GM06990 (cell line): Measurements from ENCODE around the gene MLXIPL.
"Not testable (repeated sequence)": the region's sequence is repeated elsewhere in the genome, so short reads cannot be mapped to it uniquely, and the experiment has no call there.

Experiments
- DNase-seq: peaks from one replicate; pipeline ENCODE4 v3.0.0-alpha.2; 2011; ENCODE audit not compliant: insufficient read length; ENCODE audit errors: extremely low read depth
- H3K27me3 ChIP-seq: replicated peaks from 2 replicates; pipeline ENCODE4 v1.6.0; 2011; ENCODE audit warnings: low read length; ENCODE audit not compliant: control insufficient read depth, insufficient read depth
- H3K36me3 ChIP-seq: 2 replicates; pipeline ENCODE4 v1.5.1; 2011; ENCODE audit warnings: low read length; ENCODE audit not compliant: control insufficient read depth, insufficient read depth
- H3K4me3 ChIP-seq: replicated peaks from 2 replicates; pipeline ENCODE4 v1.5.1; 2011; ENCODE audit warnings: low read depth, mild to moderate bottlenecking, control low read depth, low read length
- CTCF ChIP-seq: IDR thresholded peaks from 2 replicates; pipeline ENCODE4 v1.5.1; 2011; ENCODE audit warnings: low read length, control low read depth, mild to moderate bottlenecking, inconsistent platforms; ENCODE audit not compliant: insufficient read depth, poor library complexity, severe bottlenecking

Gene MLXIPL

DNA sequence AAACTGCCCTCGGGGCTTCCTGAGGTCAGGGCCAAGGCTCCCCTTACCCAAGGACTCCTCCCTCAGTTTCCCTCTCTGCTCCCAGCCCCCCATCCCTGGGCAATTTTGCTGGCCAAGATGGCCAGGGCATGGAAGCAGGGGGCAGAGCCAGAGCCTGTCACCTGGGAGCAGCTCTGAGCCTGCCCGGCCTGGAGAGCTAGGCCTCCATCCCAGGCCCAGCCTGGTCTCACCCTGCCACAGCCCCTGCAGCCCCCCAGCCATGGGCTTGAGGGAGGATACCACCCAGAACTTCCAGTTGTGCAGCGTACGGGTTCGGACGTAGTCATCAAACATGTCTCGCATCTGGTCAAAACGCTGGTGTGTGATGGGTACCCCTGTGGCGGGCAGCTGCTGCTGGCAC is 29.0 kb downstream of the MLXIPL start:
- Histone ChIP-seq H3K27me3 (no peaks in the 10 kb centered on the region), H3K36me3 (no peaks in the 10 kb centered on the region), H3K4me3 (no peak overlapping the region)
- no peak for DNase-seq
- TF ChIP-seq CTCF: no peak

DNA sequence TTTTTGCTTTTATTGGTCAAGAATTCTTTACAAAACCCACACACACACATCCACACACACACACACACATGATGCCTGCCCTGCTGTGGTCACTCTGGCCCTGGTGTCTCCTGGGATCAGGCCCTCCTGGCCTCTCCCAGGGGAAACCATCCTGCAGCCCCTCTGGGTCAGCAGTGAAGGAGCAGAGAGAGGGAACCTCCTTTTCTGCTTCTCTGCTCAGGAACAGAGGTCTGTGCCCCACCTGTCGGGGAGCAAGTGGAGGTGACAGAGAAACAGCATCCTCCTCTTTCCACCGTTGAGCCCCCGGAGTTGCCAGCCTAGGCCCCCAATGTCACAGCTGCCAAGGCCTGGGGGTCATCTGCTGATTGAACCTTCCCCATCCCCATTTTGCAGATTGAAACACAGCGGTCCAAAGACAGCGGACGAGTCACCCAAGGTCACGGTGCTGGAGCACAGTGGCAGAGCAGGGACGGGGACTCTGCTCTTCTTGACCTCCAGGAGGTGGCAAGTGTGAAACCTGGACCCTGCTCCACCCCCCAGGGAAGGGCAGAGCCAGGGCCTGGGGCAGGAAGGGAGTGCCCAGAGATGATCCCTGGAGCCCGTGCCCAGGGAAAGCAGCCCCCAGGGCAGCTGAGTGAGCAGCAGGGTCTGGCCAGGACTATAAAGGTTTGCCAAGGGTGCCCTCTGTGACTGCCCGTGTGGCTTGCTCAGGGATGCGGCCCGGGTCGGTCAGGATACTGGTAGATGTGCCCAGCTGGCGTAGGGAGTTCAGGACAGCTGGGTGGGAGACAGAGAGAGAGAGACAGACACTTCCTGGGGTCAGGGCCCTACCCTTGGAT is 30.9 kb downstream of the MLXIPL start:
- Histone ChIP-seq H3K27me3 (no peaks in the 10 kb centered on the region), H3K36me3 (no peaks in the 10 kb centered on the region), H3K4me3 (no peak overlapping the region)
- peak; percentile 2 for TF ChIP-seq CTCF
- no peak for DNase-seq

- no peak for TF ChIP-seq CTCF
- Histone ChIP-seq H3K27me3 (no peaks in the 10 kb centered on the region), H3K4me3 (no peak overlapping the region), H3K36me3 (no peaks in the 10 kb centered on the region)
- no peak for DNase-seq
Measured at GRCh38 chr7:73586911-73587310, 37.4 kb downstream of the MLXIPL start.

DNA sequence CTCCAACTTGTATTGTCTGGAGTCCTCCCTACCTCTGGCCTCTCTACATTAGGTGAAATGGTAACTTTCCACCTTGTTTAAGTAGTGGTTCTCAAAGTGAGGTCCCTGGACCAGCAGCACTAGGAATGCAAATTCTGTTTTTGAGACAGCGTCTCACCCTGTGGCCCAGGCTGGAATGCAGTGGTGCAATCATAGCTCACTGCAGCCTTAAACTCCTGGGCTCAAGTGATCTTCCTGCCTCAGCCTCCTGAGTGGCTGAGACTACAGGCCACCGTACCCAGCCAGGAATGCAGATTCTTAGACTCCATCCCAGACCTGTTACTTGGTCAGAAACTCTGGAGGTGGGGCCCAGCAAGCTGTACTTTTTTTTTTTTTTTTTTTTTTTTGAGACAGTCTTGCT is 39.1 kb downstream of the MLXIPL start:
- TF ChIP-seq CTCF: no peak
- Histone ChIP-seq H3K27me3 (no peaks in the 10 kb centered on the region), H3K4me3 (no peak overlapping the region), H3K36me3 (no peaks in the 10 kb centered on the region)
- DNase-seq: no peak

DNA sequence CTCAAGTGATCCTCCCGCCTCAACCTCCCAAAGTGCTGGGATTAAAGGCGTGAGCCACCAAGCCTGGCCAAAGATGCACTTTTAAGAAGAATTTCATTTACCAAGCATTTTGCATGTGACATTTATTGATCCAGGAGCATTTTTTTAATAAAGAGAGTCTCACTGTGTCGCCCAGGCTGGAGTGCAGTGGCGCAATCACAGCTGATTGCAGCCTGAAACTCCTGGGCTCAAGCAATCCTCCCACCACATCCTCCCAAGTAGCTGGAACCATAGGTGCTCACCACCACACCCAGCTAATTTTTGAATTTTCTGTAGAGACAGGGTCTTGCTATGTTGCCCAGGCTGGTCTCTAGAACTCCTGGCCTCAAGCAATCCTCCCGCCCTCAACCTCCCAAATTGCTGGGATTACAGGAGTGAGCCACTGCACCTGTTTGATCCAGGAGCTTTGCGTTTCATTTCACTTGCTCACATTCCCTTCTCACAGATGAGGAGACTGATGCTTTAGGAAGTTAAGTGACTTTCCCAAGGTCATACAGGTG is 41.6 kb downstream of the MLXIPL start:
- Histone ChIP-seq H3K4me3 (no peak overlapping the region), H3K36me3 (no peaks in the 10 kb centered on the region), H3K27me3 (no peaks in the 10 kb centered on the region)
- DNase-seq: no peak
- no peak for TF ChIP-seq CTCF

- H3K27me3 ChIP-seq, H3K4me3 ChIP-seq, DNase-seq, H3K36me3 ChIP-seq: not testable (repeated sequence)
Measured at GRCh38 chr7:73581006-73581405, 43.3 kb downstream of the MLXIPL start.
